IMR-90 (cell line): ENCODE measurements around the gene PRKCB. TPM values are rescaled to one million over a fixed set of nuclear protein-coding genes. Genes with fewer than 3 reads are reported as not detected.
A peak's percentile ranks its signal among the peaks of the same experiment; 100 is the strongest.

Experiments
- ATAC-seq: fragments of 200-7000 bp; cut with Tn5 transposase; 2 replicates; pipeline ENCODE4 v1.9.1; 2020; ENCODE audit warnings: low read depth, mild to moderate bottlenecking, moderate library complexity
- BruUV-seq: library from RNA; stranded (reverse); fragments of 400-500 nt; replicated peaks from 2 replicates; lab custom pipeline; 2021; lab: Mats Ljungman, UMichigan
- CTCF ChIA-PET: fragments of 300-600 bp; formaldehyde crosslinking; extraction: SDS; loops from one replicate; lab custom pipeline; 2021; ENCODE audit warnings: antibody characterized with exemption; lab: Yijun Ruan, JAX
- POLR2A ChIA-PET: fragments of 300-600 bp; sonication (Branson Sonifier 250); formaldehyde crosslinking; loops from one replicate; lab custom pipeline; 2022; ENCODE audit warnings: antibody characterized with exemption; ENCODE audit not compliant: unreplicated experiment; lab: Charles Lee
- DNase-seq: peaks from one replicate; pipeline ENCODE4 v3.0.0; 2013
- H2AFZ ChIP-seq: replicated peaks from 2 replicates; pipeline ENCODE3; 2013; ENCODE audit warnings: low read length, mild to moderate bottlenecking; ENCODE audit not compliant: poor library complexity
- H2AK5ac ChIP-seq: 2 replicates; pipeline ENCODE4 v1.6.1; 2013; ENCODE audit warnings: low read depth, low read length, inconsistent platforms
- H2AK9ac ChIP-seq: replicated peaks from 2 replicates; pipeline ENCODE3; 2013; ENCODE audit warnings: mild to moderate bottlenecking, low read depth, low read length, moderate library complexity; ENCODE audit not compliant: poor library complexity
- H2BK120ac ChIP-seq: 2 replicates; pipeline ENCODE4 v1.6.1; 2013; ENCODE audit warnings: low read depth, low read length, inconsistent platforms
- H2BK15ac ChIP-seq: 3 replicates; pipeline ENCODE4 v1.6.1; 2013; ENCODE audit warnings: low read depth, low read length, inconsistent platforms
- H2BK20ac ChIP-seq: 2 replicates; pipeline ENCODE4 v1.6.1; 2013; ENCODE audit warnings: low read depth, mild to moderate bottlenecking, inconsistent platforms, low read length, moderate library complexity
- H2BK5ac ChIP-seq: 2 replicates; pipeline ENCODE4 v1.6.1; 2013; ENCODE audit warnings: mild to moderate bottlenecking, low read depth, low read length, inconsistent platforms; ENCODE audit not compliant: poor library complexity, severe bottlenecking
- H3K14ac ChIP-seq: replicated peaks from 2 replicates; pipeline ENCODE4 v1.6.1; 2013; ENCODE audit warnings: low read depth, low read length, inconsistent platforms
- H3K18ac ChIP-seq: 2 replicates; pipeline ENCODE4 v1.6.1; 2013; ENCODE audit warnings: low read depth, low read length, control low read depth
- H3K23ac ChIP-seq: 2 replicates; pipeline ENCODE4 v1.6.1; 2013; ENCODE audit warnings: low read depth, low read length, inconsistent platforms
- H3K27ac ChIP-seq: 2 replicates; pipeline ENCODE4 v1.5.1; 2013; ENCODE audit warnings: mild to moderate bottlenecking, control low read depth, low read length; ENCODE audit not compliant: insufficient read depth
- H3K27me3 ChIP-seq: 2 replicates; pipeline ENCODE4 v1.6.1; 2013; ENCODE audit warnings: low read length; ENCODE audit not compliant: control insufficient read depth, insufficient read depth
- H3K36me3 ChIP-seq: 2 replicates; pipeline ENCODE4 v1.6.1; 2013; ENCODE audit warnings: low read length, mixed read lengths; ENCODE audit not compliant: control insufficient read depth, insufficient read depth
- H3K4ac ChIP-seq: 2 replicates; pipeline ENCODE4 v1.6.1; 2013; ENCODE audit warnings: low read depth, low read length, inconsistent platforms
- H3K4me1 ChIP-seq: 2 replicates; pipeline ENCODE4 v1.6.1; 2013; ENCODE audit warnings: low read length, mixed read lengths; ENCODE audit not compliant: control insufficient read depth, insufficient read depth
- H3K4me2 ChIP-seq: 2 replicates; pipeline ENCODE4 v1.6.1; 2013; ENCODE audit warnings: low read depth, mild to moderate bottlenecking, control low read depth, low read length, moderate library complexity
- H3K4me3 ChIP-seq: 2 replicates; pipeline ENCODE4 v1.5.1; 2013; ENCODE audit warnings: low read depth, mild to moderate bottlenecking, control low read depth, low read length, moderate library complexity; ENCODE audit not compliant: insufficient read depth
- H3K56ac ChIP-seq: 2 replicates; pipeline ENCODE4 v1.6.1; 2013; ENCODE audit warnings: low read length, inconsistent platforms; ENCODE audit not compliant: insufficient read depth; ENCODE audit errors: extremely low read depth
- H3K79me1 ChIP-seq, 2 experiments: 2 replicates each; pipeline ENCODE4 v1.6.1; 2013; ENCODE audit warnings: low read length in 2 of 2, inconsistent platforms in 1 of 2, low read depth in 1 of 2
- H3K9ac ChIP-seq: 2 replicates; pipeline ENCODE4 v1.6.1; 2013; ENCODE audit warnings: low read depth, low read length, control low read depth
- H3K9me1 ChIP-seq: 2 replicates; pipeline ENCODE4 v1.6.1; 2013; ENCODE audit warnings: low read length, inconsistent platforms; ENCODE audit not compliant: insufficient read depth
- H3K9me3 ChIP-seq: 2 replicates; pipeline ENCODE4 v1.6.1; 2013; ENCODE audit warnings: low read length; ENCODE audit not compliant: control insufficient read depth, insufficient read depth
- H4K20me1 ChIP-seq: 2 replicates; pipeline ENCODE4 v1.6.1; 2013; ENCODE audit warnings: low read length, inconsistent platforms; ENCODE audit not compliant: insufficient read depth
- H4K5ac ChIP-seq: 2 replicates; pipeline ENCODE4 v1.6.1; 2013; ENCODE audit warnings: mild to moderate bottlenecking, low read depth, low read length, control low read depth
- H4K8ac ChIP-seq, 2 experiments: 2 replicates each; pipeline ENCODE4 v1.6.1; 2013; ENCODE audit warnings: low read depth in 2 of 2, low read length in 2 of 2, control low read depth in 1 of 2, inconsistent platforms in 1 of 2
- H4K91ac ChIP-seq: 2 replicates; pipeline ENCODE4 v1.6.1; 2013; ENCODE audit warnings: low read depth, low read length, inconsistent platforms; ENCODE audit not compliant: insufficient read depth
- BHLHE40 ChIP-seq: fragments of 150-350 bp; IDR thresholded peaks from 2 replicates; pipeline ENCODE4 v1.6.1; 2016; ENCODE audit warnings: mild to moderate bottlenecking, low read depth, low read length
- NFE2L2 ChIP-seq: fragments of 150-350 bp; IDR thresholded peaks from 2 replicates; pipeline ENCODE4 v1.6.1; 2016; ENCODE audit warnings: low read depth, mild to moderate bottlenecking, low read length
- WGBS, 2 experiments: methylation state at CpG; one replicate each; pipeline versions ENCODE4 v1.1.5 to v1.1.7; 2013; ENCODE audit warnings: missing lambda C conversion rate in 2 of 2; ENCODE audit not compliant: insufficient read length in 1 of 2; ENCODE audit errors: extremely low coverage in 2 of 2; 5-methylcytosine and 5-hydroxymethylcytosine counted together
- dilution Hi-C: fragments of 300-500 bp; cut with HindIII; formaldehyde crosslinking; loops from one replicate; pipeline ENCODE4 v1.14.3; 2018; ENCODE audit warnings: low sequenced_read_pairs; ENCODE audit not compliant: unreplicated experiment
- in situ Hi-C: fragments of 300-500 bp; cut with MboI; formaldehyde crosslinking; loops from 3 replicates; pipeline ENCODE4 v1.14.3; 2019; ENCODE audit warnings: low sequenced_read_pairs, inconsistent platforms, mixed read lengths
- intact Hi-C: fragments of 100-400 bp; cut with micrococcal nuclease; formaldehyde crosslinking; loops from 2 replicates; pipeline ENCODE4 v1.10.0; 2022
- polyA plus RNA-seq, 3 experiments: library from polyadenylated mRNA; depleted of rRNA; stranded (reverse); fragments of >200 nt; gene quantifications; 2 replicates each; pipeline ENCODE4 v1.2.3, GENCODE V29; 2012; ENCODE audit warnings: low replicate concordance in 1 of 3
- total RNA-seq: library from RNA; depleted of rRNA; stranded (reverse); fragments of >200 nt; gene quantifications from 2 replicates; pipeline ENCODE4 v1.2.3, GENCODE V29; 2012

PRKCB gene
- total and polyA plus RNA-seq, 2 of the 4 experiments (the other 2 are of a cell fraction), result under 0.01 TPM; not detected in 1

GRCh38 chr16:24165273-24165672 is 329.5 kb downstream of the PRKCB start:
- no peak overlapping the region for H2BK15ac ChIP-seq
- H2BK120ac ChIP-seq, result no peak overlapping the region
- no peak overlapping the region for H3K14ac ChIP-seq
- DNase-seq, result no peak
- H3K36me3 ChIP-seq, result no peaks in the 10 kb centered on the region
- no peak overlapping the region for H3K4me3 ChIP-seq
- H2BK5ac ChIP-seq, result no peak overlapping the region
- no peak overlapping the region for H3K9ac ChIP-seq
- in situ Hi-C loops (no loop called here), intact Hi-C loops (no loop called here), dilution Hi-C loops (no loop called here)
- no peaks in the 10 kb centered on the region for H4K20me1 ChIP-seq
- H3K27me3 ChIP-seq, result no peaks in the 10 kb centered on the region
- no peak overlapping the region for H3K18ac ChIP-seq
- H3K4me2 ChIP-seq, result no peak overlapping the region
- no peak for ATAC-seq
- H4K8ac ChIP-seq, result no peak overlapping the region
- no peaks in the 10 kb centered on the region for H3K9me1 ChIP-seq
- H2AFZ ChIP-seq, result no peak overlapping the region
- H2AK5ac ChIP-seq, result no peak overlapping the region
- no peak overlapping the region for H2BK20ac ChIP-seq
- ChIA-PET CTCF (no interaction called here), POLR2A (no interaction called here)
- no peaks in the 10 kb centered on the region for H3K4me1 ChIP-seq
- H3K27ac ChIP-seq, result no peak overlapping the region
- no peak overlapping the region for H2AK9ac ChIP-seq
- no peak overlapping the region for H3K23ac ChIP-seq
- no peak overlapping the region for H4K5ac ChIP-seq
- no peak overlapping the region for H4K91ac ChIP-seq
- BruUV-seq, result no TSS peak
- no peak overlapping the region for H3K56ac ChIP-seq
- peak; percentile 56 for TF ChIP-seq NFE2L2
- no peak for TF ChIP-seq BHLHE40
- no CpG with 5 or more reads among the region's 3 CpGs for WGBS, 2 experiments
- H3K79me1 ChIP-seq, result no peaks in the 10 kb centered on the region
- no peak overlapping the region for H3K4ac ChIP-seq
- H3K9me3 ChIP-seq, result no peaks in the 10 kb centered on the region
